Fibroblast of skin of back (primary cell): Measurements from ENCODE around the gene GSK3B.
"Not testable (repeated sequence)": the region's sequence is repeated elsewhere in the genome, so short reads cannot be mapped to it uniquely, and the experiment has no call there.

Experiments used
- DNase-seq: peaks from one replicate; pipeline ENCODE4 v3.0.0-alpha.2; 2013

The GSK3B gene

DNA sequence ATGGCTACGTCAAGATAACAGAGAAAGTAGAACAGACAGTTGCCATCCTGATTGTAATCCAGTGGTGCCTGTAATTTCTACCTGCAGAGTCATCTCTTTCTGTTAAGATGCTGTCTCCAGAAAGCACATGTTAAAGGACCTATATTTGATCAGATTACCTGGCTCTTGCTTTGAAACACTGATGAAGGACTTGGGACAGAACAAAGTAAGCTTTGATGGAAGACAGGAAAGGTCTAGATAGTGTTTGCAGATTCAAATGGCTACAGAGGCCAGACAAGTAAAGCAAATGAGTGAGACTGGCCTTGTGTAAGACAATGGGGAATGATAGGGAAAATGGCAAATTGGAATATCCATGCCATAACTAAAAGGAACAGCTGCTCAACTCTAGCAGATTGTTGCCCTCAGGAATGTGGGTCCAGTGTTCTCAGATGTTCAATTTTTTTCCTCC is 1.8 kb upstream of the GSK3B start:
- DNase-seq, result no peak

DNA sequence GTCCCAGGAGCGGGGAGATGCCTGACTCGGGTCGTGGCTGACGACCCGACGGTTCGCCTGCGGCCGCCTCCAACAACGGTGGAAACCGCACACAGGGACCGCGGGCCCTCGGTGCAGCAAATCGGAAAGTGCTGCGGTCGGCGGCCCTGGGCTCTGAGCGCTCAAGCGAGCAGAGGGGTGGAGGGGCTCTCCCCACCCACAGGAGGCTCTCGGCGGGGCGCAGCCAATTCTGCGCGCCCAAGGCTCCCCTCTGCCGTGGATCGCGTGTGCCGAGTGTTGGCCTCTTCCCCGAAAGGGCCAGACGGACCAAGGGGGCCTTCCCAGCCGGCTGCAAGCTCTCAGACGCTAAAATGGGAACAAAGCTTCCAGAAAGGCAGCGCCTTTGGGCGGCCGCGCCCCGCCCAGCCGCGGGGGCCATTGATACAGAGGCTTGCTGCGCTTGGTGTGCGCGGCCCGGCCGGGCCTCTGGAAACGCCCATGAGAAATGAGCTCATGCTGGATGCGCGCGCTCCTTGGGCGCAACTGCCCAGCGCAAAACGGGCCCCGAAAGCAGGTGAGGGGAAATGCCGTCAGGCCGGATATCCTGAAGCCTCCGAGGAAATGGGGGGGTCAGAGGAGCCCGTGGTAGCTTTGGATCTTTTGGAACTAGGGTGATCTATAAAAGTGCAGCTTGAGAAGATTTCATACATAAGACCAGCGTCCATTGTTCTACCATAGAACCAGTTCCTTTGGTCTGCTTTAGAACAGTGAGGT is 1.2 kb upstream of the GSK3B start:
- DNase-seq, result peak; percentile 92

DNA sequence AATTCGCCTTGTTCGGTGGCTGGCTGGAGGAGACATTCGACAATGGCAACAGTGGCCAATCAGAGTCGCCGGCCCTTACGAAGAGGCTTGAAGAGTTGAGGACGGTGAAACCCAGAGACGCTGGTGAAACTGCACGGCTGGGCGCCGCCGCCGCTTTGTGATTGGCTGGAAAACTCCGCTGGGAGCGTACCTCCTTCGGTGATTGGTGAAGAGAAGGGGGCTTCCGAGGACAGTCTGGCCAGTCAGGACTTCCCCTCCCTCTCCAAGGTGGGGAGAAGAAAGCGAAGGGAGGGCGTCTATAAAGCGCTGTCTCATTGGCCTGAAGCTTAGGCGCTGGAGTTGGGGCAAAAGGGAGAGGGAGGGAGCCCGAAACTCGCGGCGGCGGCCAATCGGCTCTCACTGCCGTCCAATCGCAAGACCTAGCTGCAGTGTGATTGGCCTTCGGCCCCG is 554 bp upstream of the GSK3B start:
- DNase-seq, result peak; percentile 100

DNA sequence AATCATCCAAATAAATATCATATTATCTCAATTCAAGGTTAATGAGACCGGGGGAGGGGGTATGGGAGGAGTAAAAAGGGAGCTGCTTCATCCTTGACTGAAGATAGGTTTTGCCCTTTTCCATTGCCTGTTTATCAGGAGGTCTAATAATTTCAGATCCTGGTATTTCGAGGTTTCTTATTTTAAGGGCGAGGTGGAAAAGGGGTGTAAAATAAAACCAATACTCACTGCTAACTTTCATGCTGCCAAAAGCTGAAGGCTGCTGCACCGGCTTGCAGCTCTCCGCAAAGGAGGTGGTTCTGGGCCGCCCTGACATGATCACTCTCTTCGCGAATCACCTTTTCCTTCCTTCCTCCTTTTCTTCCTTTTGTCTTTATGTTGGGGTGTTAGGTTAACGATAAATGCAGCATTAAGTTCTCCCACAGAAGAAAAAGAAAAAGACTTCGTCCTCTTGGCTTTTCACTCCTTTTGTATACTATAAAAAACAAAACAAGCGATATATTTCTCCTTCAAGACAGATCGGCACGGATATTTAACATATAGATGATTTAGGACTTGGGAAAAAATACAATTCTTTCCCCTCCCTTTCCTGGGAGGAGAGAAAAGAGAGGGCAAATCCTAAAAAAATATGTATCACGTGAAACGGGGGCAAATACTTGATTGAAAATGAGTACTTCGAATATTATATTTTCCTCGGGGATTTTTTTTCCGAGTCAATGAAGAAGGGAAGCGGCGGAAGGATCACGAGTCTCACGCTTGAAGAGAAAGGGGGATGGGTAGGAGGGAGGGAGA is 932 bp downstream of the GSK3B start:
- DNase-seq, result peak; percentile 90

DNA sequence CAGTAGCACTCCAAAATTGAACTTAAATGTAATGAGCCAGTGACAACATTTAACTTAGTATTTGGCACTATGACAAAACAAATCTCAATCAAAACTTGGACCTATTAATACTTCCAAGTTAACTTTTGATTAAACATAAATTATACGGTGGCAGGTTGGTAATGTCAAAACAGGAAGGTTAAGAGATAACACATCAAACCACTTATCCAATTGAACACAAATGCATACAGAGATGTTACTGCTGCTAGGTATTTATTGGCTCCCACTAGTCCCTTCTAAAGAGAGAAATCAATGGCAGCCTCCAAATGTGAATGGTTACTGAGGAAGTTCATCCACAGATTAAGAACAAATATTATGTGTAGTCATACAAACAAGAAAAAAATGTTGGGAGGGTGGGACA is 1.8 kb downstream of the GSK3B start:
- DNase-seq, result no peak

DNA sequence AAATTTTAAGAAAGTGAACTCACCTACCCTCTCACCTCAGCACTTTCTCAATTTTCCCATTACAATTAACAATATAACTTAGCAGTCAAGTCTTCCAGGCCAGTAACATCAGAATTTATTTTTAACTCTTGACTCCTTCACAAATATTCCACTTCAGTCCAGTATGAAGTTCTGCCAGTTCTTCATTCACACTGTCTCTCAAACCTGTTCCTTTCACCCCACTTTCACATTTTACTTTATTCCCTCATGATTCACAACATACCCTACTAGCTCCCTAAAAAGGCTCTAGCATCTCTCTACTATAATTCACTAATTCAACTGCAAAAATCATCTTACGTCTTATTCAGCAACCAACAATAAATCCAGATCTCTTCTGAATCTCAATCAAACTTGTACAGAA is 3.8 kb downstream of the GSK3B start:
- no peak for DNase-seq

DNA sequence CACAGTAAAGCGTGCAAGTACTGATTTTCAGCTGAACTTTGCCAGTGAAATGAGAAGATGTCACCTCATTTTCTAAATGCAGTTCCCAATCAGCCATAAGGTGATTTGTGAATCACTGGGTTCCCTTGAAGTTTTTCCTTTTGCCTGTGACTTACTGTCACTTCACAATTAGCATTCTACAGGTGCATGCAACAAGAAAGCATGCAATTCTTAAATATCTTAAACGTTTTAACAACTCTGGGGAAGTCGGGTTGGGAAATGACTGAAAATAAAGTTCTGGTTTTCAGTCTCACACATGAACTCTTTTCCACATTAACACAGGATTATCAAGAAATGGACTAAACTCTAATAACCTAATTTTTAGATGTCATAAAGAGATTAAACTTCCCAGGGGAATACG is 5.2 kb downstream of the GSK3B start:
- no peak for DNase-seq

DNA sequence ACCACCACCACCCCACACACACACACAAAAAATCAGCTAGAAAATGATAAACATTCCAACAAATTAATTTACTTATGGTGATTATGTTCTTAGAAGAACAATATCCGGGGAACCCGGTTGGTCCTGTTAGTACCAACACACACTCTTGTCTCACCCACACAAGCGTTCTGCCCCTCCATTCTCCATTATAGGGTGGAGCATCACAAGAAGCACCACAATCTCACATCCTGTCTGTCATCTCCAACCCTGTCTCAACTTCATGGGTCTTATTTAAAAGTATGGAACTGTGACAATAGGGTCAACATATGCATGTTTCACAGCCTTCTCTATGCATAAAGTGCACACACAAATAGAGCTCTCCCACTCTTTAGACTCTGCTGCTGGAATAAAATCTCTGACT is 5.6 kb downstream of the GSK3B start:
- DNase-seq, result no peak

DNA sequence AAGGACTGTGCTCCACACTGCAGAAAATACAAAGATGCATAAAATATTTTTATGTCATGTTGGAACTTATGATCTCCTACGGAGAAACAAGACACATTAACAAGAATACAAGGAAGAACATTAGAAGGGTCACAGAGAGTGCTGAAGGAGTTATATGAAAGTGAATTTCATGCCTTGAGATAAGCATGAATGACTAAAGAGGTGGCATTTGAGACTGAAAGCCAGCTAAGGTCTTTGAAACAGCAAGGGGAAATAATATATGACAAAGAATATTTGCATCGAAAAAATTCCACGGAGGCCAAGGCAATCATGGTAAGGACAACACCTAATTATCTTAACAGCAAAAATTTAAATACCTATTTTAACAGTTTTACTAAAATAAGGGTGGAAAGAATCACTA is 12.5 kb downstream of the GSK3B start:
- DNase-seq, result no peak

DNA sequence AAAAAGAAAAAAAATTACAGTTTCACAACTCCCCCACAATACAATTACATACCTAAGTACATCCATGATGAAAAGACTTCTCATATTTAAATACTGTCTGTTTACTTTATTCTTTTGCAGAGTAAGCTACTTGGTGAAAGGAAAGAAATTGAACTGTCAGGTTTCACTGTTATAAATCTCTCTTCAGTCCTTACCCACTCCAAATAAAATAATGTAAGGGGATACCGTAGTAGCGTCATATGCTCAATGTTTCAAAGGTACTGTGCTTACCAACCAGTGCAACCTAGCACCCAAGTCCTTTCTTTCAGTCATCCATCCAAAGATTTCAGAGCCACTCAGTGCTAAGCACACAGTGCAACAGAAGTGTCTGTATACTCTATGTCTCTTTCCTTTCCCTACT is 13.4 kb downstream of the GSK3B start:
- DNase-seq, result no peak

DNA sequence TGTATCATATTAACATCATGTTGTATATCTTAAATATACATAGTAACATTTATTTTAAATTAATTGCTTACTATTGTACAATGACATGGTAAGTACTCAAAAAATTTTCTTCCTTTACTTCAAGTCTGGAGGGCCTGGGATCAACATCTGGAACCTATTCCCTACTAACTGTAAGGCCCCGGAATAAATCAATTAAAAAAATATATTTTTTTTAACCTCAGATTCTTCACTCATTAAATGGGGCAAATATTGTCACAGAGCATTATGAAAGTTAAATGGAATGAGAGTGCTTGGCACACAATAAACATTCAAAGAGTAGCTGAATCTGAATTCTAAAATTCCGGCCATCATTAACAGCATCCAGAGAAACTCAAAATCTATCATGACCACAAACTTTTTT is 16.5 kb downstream of the GSK3B start:
- DNase-seq, result peak; percentile 28

DNA sequence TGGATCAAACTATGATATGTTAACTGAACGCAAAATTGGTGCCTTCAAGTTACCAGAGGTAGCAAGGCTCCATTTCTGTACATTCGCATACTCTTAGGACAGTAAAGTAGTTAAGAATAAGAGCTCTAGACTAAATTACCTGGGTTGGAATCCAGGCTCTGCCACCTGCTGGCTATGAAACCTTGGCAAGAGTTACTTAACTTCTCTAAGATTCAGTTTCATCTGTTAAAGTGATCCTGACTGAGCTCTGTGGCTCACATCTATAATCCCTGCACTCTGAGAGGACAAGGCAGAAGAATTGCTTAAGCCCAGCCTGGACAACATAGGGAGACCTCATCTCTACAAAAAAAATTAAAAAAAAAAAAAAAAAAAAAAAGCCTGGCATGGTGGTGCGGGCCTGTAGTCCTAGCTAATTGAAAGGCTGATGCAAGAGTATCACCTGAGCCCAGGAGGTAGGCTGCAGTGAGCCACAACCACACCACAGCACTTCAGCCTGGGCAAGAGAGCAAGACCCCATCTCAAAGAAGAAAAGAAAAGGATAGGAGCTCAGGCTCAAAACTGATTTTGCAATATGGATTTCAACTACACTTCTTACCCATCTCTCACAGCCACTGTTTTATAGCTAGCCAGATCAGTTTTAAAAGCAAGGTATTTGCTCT is 21.3 kb downstream of the GSK3B start:
- no peak for DNase-seq

DNA sequence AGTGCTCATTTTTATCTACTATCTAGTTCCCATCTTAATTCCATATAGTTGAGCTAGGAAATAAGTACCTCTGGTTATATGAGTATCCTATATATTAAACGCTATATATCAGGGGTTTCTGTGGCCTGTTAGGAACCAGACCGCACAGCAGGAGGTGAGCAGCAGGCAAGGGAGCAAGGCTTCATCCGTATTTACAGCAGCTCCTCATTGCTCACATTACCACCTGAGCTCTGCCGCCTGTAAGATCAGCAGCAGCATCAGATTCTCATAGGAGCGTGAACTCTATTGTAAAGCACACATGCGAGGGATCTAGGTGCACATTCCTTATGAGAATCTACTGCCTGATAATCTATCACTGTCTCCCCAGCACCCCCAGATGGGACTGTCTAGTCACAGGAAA is 23.0 kb downstream of the GSK3B start:
- no peak for DNase-seq

DNA sequence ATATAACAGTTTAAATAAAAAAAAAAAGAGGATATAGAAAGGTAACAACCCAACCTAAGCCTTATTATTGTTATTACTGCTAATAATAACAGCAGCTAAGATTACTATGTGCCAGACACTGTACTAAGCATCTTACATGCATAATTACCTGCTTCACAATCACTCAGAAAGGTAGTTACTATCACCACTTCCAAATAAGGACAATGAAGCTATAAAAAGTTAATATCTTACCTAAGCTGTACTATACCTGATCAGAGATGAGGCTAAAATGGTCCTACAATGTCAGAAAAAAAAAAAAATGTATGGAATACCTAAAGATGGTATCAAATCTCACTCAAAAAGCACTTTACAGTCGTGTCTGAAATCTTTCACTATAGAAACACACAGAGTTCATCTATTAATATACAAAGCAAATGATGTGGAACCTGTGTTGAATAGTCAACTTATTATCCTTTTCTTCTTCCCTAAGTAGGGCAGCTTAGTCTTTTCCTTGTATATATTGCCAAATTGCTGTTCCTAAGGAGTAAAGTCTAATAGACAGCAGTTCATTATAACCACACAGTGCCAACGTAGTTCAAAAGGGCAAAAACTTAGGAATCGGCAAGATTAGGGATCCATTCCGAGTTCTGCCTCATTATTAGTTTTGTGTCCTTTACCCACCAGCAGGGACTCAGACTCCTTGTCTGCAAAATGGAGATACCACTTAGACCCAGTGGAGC is 23.8 kb downstream of the GSK3B start:
- no peak for DNase-seq

DNA sequence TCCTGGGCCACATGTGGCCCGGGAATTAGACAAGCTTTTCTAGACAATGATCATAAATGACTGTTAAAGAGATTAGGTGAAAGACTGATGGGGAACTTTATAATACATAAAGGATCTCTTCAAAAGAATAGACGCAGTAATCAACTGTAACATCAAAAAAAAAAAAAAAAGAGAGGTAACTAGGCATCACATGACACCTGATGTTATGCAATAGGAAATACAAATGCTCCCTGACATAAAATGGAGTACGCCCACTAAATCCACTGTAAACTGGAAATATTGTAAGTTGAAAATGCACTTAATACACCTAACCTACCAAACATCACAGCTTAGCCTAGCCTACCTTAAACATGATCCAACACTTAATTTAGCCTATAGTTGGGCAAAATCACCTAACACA is 27.2 kb downstream of the GSK3B start:
- DNase-seq, result no peak

DNA sequence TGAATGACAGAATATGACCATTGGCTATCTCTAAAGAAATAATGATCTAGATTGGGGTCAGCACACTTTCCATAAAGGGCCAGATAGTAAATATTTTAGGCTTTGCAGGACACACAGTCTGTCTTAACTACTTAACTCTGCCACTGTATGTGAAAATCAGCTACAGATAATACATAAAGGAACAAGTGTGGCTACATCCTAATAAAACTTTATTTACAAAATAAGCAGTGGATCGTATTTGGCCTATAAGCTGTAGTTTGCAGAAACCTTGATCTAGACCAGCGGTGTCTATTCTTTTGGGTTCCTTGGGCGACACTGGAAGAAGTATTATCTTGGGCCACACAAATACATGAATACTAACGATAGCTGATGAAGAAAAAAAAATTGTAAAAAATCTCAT is 27.6 kb downstream of the GSK3B start:
- DNase-seq, result no peak

DNA sequence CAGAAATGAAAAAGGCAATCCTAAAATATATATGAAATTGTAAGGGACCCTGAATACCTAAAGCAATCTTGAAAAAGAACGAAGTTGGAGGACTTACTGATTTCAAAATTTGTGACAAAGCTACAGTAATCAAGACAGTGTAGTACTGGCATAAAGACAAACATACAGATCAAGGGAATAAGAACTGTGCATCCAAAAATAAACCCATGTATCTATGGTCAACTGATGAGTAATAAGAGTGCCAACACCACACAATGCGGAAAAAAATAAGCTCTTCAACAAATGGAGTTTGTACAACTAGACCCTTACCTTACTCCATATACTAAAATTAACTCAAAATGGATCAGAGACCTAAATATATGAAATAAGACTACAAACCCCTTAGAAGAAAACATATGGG is 29.6 kb downstream of the GSK3B start:
- DNase-seq, result no peak

DNA sequence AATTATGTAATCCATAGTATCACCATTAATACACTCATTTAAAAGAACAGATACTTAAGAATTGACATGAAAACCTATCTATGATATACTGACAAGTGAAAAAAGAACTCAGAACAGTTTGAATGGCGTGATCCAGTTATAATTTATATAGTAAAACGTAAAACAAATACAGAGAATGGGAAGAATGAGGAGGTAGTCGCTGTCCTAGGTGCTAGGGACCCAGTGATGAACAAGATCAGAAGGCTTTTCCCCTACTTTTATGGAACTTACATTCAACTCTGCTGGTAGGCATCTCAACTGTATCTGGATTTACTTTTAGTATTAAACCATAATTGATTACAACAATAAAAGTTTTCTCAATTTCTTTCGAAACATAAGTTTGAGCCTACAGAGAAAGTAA is 31.8 kb downstream of the GSK3B start:
- DNase-seq, result peak; percentile 12

DNA sequence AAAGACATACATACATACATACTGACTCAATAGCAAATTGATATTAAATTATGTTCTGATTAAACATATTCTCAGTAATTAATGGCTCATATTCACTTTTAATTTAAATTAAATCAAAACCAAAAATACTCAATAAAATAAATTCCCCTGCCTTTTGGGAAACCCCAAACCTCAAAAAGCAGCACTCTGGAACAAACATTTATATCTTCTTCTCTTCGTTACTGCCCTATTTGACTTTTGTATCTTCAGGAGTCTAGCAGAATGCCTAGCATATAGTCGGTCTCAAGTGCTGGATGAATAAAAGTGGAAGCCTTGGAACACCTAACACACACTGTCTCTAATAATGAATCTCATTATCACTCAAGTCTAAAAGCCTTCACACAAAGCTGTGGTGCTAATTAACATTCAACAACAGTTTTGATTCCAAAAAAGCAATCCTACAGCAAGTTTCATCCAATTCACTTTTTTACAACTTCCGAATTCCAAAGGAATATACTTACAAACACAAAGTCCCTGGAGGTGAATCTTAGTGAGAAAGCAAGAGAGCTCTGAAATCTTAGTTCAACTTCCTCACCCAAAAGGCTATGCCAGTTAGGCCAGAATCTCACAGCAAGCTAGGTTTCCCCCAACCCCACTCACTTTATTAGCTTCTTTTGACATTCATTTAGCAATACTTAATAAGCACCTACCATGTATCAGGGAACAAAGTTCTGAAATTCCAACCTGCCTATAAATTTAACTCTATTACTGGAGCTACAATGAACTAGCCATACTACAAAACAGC is 35.0 kb downstream of the GSK3B start:
- DNase-seq, result no peak

DNA sequence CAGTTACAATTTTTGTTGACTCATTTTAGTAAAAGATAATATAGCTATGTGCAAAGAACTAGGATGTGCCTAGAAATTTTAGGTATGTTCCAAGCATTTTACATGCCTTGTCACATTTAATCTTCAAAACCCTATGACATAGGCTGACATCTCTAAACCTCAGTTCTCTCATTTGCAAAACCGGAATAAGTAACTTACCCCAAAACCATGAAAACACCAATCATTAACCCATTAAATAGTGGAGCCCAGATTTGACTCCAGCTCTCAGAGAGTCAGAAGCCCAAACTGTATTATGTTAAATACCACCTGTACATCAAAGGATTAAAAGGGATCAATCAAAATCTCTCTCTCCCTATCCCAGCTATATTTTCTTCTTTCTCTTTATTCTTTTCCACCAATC is 36.6 kb downstream of the GSK3B start:
- no peak for DNase-seq

DNA sequence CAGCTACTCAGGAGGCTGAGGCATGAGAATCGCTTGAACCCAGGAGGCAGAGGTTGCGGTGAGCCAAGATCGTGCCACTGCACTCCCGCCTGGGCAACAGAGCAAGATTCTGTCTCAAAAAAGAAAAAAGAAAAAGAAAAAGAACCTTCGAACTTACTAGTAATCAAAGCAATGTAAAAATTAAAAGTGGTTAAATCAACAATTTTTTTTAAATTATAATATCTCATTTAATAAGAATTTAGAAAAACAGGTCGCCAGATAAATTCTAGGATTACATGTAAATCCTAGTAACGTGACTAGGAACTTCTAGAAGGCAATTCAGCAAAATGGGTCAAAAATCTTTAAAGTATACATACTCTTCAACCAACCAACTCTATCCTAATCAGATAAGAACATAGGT is 37.2 kb downstream of the GSK3B start:
- DNase-seq, result no peak

DNA sequence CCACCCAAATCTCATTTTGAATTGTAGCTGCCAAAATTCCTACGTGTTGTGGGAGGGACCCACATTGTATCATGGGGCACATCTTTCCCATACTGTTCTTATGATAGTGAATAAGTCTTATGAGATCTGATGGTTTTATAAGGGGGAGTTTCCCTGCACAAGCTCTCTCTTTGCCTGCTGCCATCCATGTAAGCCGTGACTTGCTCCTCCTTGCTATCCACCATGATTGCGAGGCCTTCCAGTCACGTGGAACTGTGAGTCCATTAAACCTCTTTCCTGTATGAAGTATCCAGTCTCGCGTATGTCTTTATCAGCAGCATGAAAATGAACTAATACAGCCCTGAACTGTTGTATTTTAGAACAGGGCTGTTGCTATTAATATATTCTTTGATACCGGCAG is 40.6 kb downstream of the GSK3B start:
- not testable (repeated sequence) for DNase-seq
